ENCODE data around the gene PRPF6.

PRPF6 gene

GRCh38 chr20:64062596-64063388 lies 81.9 kb downstream of the PRPF6 start, which contains the start of gene TCEA2:
TSS of gene TCEA2 (plus strand) at chr20:64063198. CDS start at chr20:64063313, 115 bp downstream.
- Mint-ChIP-seq H3K27me3 (no peaks in the 10 kb centered on the region), H3K4me1 (peaks cover 40 to 59% of the 10 kb centered on the region in 2 donors), H3K4me3 (peak within 1 kb of the TSS; percentile 85 to 88), H3K36me3 (peaks cover 0 to 2% of the 10 kb centered on the region in 2 donors), H3K9me3 (no peaks in the 10 kb centered on the region), H3K27ac (peak within 1 kb of the TSS; percentile 81)
- DNase-seq (peak; percentile 91), ATAC-seq (replicated peaks) (peak; percentile 87 to 90)

GRCh38 chr20:64063389-64064144 lies 82.6 kb downstream of the PRPF6 start:
- peaks cover 42 to 57% of the 10 kb centered on the region in 2 donors for H3K4me1 Mint-ChIP-seq
- H3K4me3 Mint-ChIP-seq = peak overlapping the region; percentile 85 to 88
- ATAC-seq (replicated peaks) (peak in 1 of 2 donors; percentile 8), DNase-seq (no peak)
- H3K27me3 Mint-ChIP-seq = no peaks in the 10 kb centered on the region
- H3K36me3 Mint-ChIP-seq = peaks cover 0 to 2% of the 10 kb centered on the region in 2 donors
- peak overlapping the region; percentile 81 for H3K27ac Mint-ChIP-seq
- no peaks in the 10 kb centered on the region for H3K9me3 Mint-ChIP-seq

- Mint-ChIP-seq H3K27me3 (no peaks in the 10 kb centered on the region), H3K27ac (peak overlapping the region; percentile 81), H3K4me3 (peak overlapping the region; percentile 85 to 88), H3K9me3 (no peaks in the 10 kb centered on the region), H3K4me1 (peaks cover 46 to 62% of the 10 kb centered on the region in 2 donors), H3K36me3 (peaks cover 0 to 2% of the 10 kb centered on the region in 2 donors)
- DNase-seq (no peak), ATAC-seq (replicated peaks) (no peak)
Measured at GRCh38 chr20:64064145-64064698, 83.3 kb downstream of the PRPF6 start.

GRCh38 chr20:64065062-64065973 lies 84.4 kb downstream of the PRPF6 start:
- no peak for DNase-seq
- ATAC-seq (replicated peaks) = no peak
- Mint-ChIP-seq H3K4me3 (peak overlapping the region; percentile 60), H3K9me3 (no peaks in the 10 kb centered on the region), H3K36me3 (peaks cover 0 to 2% of the 10 kb centered on the region in 2 donors), H3K4me1 (peaks cover 46 to 70% of the 10 kb centered on the region in 2 donors), H3K27ac (peak overlapping the region; percentile 92), H3K27me3 (no peaks in the 10 kb centered on the region)

GRCh38 chr20:64065974-64066343 lies 85.0 kb downstream of the PRPF6 start:
- DNase-seq = peak; percentile 74
- H3K4me1 Mint-ChIP-seq = peaks cover 50 to 75% of the 10 kb centered on the region in 2 donors

GRCh38 chr20:64067005-64067632 lies 86.2 kb downstream of the PRPF6 start:
- no peaks in the 10 kb centered on the region for H3K9me3 Mint-ChIP-seq
- ATAC-seq (replicated peaks) = no peak
- peak overlapping the region; percentile 14 for H3K27ac Mint-ChIP-seq
- peaks cover 2 to 6% of the 10 kb centered on the region in 2 donors for H3K36me3 Mint-ChIP-seq
- H3K4me1 Mint-ChIP-seq = peaks cover 54 to 85% of the 10 kb centered on the region in 2 donors
- no peak for DNase-seq
- H3K27me3 Mint-ChIP-seq = no peaks in the 10 kb centered on the region
- H3K4me3 Mint-ChIP-seq = no peak overlapping the region

More at GRCh38 chr20:64065974-64066343, 85.0 kb downstream of the PRPF6 start:
- H3K4me3 Mint-ChIP-seq = peak overlapping the region; percentile 60
- no peaks in the 10 kb centered on the region for H3K27me3 Mint-ChIP-seq
- peak; percentile 71 to 72 for ATAC-seq (replicated peaks)
- H3K9me3 Mint-ChIP-seq = no peaks in the 10 kb centered on the region
- H3K27ac Mint-ChIP-seq = peak overlapping the region; percentile 92
- H3K36me3 Mint-ChIP-seq = peaks cover 0 to 2% of the 10 kb centered on the region in 2 donors

DNA sequence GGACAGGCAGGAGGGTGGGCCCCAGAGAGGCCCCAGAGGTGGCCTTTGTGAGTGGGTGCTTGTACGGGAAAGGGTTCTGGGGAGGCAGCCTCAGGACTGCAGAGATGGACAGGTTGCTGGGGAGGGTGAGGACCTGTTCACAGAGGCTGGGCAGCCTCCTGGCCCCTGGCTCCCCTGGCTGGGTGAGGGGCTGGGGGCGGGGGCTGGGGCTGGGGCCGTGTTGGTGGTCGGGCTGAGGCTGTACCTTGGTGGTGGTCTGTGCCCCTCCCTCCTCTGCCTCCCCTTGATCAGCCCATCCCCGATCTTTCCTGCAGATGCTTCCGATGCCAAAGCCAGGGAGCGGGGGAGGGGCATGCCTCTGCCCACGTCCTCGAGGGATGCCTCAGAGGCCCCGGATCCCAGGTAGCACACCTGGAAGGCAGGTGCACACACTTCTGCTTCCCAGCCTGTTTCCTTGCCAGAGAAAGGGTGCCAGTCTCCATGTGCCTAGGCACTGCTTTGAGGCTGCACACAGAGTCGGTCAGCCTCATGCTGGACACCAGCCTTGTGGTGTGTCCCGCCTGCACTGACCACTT lies 86.9 kb downstream of the PRPF6 start:
- ATAC-seq (replicated peaks) (no peak), DNase-seq (no peak)
- Mint-ChIP-seq H3K4me3 (no peak overlapping the region), H3K4me1 (peaks cover 57 to 82% of the 10 kb centered on the region in 2 donors), H3K36me3 (peaks cover 2 to 10% of the 10 kb centered on the region in 2 donors), H3K27ac (peak overlapping the region; percentile 14), H3K27me3 (no peaks in the 10 kb centered on the region), H3K9me3 (no peaks in the 10 kb centered on the region)

GRCh38 chr20:64068386-64069208 lies 87.7 kb downstream of the PRPF6 start:
- Mint-ChIP-seq H3K27ac (peak overlapping the region; percentile 42), H3K36me3 (peaks cover 2 to 10% of the 10 kb centered on the region in 2 donors), H3K4me1 (peaks cover 57 to 82% of the 10 kb centered on the region in 2 donors), H3K4me3 (no peak overlapping the region), H3K9me3 (no peaks in the 10 kb centered on the region), H3K27me3 (no peaks in the 10 kb centered on the region)
- DNase-seq = no peak
- ATAC-seq (replicated peaks) = no peak

DNA sequence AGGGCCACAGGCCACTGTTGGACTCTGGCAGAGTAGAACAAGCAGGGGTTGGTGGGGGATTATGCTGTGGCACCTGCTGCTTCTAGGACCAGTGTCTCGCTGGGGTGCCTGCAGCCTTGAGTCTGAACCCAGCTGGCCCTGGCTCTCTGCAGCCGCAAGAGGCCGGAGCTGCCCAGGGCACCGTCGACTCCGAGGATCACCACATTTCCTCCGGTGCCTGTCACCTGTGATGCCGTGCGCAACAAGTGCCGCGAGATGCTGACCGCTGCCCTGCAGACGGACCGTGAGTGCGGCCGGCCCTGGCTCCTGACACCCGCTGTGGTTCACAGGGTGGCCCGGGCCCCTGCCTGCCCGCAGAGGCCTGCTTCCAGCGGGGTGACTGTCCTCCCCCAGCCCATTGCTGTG lies 88.3 kb downstream of the PRPF6 start:
- Mint-ChIP-seq H3K4me1 (peaks cover 52 to 82% of the 10 kb centered on the region in 2 donors), H3K27ac (no peak overlapping the region), H3K4me3 (no peak overlapping the region), H3K36me3 (peaks cover 2 to 10% of the 10 kb centered on the region in 2 donors), H3K9me3 (no peaks in the 10 kb centered on the region), H3K27me3 (no peaks in the 10 kb centered on the region)
- ATAC-seq (replicated peaks) (no peak), DNase-seq (no peak)

- no peak for ATAC-seq (replicated peaks)
- H3K27ac Mint-ChIP-seq = peak overlapping the region; percentile 20
- no peaks in the 10 kb centered on the region for H3K27me3 Mint-ChIP-seq
- H3K9me3 Mint-ChIP-seq = no peaks in the 10 kb centered on the region
- H3K36me3 Mint-ChIP-seq = peaks cover 2 to 13% of the 10 kb centered on the region in 2 donors
- DNase-seq = no peak
- no peak overlapping the region for H3K4me3 Mint-ChIP-seq
- H3K4me1 Mint-ChIP-seq = peaks cover 49 to 82% of the 10 kb centered on the region in 2 donors
Measured at GRCh38 chr20:64069614-64070243, 88.8 kb downstream of the PRPF6 start.

DNA sequence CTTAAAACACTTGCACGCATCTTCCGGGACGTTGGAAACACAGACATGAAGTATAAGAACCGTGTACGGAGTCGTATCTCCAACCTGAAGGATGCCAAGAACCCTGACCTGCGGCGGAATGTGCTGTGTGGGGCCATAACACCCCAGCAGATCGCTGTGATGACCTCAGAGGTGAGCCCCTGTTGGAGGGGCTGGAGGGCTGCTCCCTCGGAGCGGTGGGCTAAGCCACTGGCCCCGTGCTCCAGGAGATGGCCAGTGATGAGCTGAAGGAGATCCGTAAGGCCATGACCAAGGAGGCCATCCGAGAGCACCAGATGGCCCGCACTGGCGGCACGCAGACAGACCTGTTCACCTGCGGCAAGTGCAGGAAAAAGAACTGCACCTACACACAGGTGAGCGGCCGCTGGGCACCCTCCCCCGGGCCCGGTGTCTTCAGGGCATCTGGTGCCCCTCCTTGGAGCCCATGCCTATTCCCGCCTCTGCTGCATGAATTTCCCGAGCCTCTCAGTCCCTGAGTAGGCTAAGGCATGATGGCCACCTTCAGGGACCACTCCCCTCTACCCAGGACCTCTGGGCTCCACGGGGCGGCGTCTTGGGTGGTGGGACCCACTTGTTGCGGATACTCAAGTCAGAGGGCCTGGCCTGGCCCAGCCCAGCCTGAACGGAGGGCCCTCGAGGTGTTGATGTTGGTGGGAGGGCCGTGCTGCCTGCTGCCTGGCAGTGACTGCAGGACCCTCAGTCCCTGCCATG lies 89.5 kb downstream of the PRPF6 start:
- Mint-ChIP-seq H3K27me3 (no peaks in the 10 kb centered on the region), H3K4me3 (no peak overlapping the region), H3K27ac (peak overlapping the region; percentile 54), H3K36me3 (peaks cover 3 to 19% of the 10 kb centered on the region in 2 donors), H3K4me1 (peaks cover 45 to 82% of the 10 kb centered on the region in 2 donors), H3K9me3 (no peaks in the 10 kb centered on the region)
- no peak for DNase-seq
- ATAC-seq (replicated peaks) = no peak
